DOHH2 (cell line): ENCODE data around the gene MCU.

Source experiments
- CTCF ChIP-seq: fragments of 200-600 bp; sonication (generic); IDR thresholded peaks from one replicate; pipeline ENCODE4 v1.5.1; 2014; ENCODE audit warnings: antibody characterized with exemption, mild to moderate bottlenecking, low read depth, low read length; ENCODE audit not compliant: poor library complexity, severe bottlenecking
- EZH2phosphoT487 ChIP-seq: fragments of 200-600 bp; sonication (generic); IDR thresholded peaks from 2 replicates; pipeline ENCODE4 v1.6.1; 2017; ENCODE audit warnings: borderline replicate concordance, mild to moderate bottlenecking, antibody characterized with exemption, low read length, moderate library complexity, mixed read lengths

DNA sequence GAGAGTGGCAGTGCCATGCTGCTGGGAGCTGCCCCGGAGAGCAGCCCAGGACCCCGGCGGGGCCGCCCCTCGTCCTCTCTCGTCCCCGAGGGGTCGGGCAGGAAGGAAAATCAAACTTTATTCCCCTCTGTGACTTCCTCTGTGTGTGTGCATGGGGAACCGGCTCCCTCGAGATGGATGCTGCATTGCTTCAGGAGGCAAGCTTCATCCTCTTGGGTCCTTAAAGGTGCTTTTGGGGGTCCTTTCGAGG, 726 bp downstream of the MCU start:
- TF ChIP-seq CTCF (no peak), EZH2phosphoT487 (no peak)
